SK-N-SH treated with all-trans-retinoic acid at 6 μM for 48 hours (cell line): ENCODE results near the gene ZFHX3.

Experiments used
- ATAC-seq: fragments of 200-7000 bp; cut with Tn5 transposase; 3 replicates; pipeline ENCODE4 v1.9.1; 2020; ENCODE audit warnings: mild to moderate bottlenecking, moderate library complexity
- ARNTL ChIP-seq: fragments of 450-650 bp; formaldehyde crosslinking; IDR thresholded peaks from 2 replicates; pipeline ENCODE4 v1.5.0; 2020; ENCODE audit warnings: low read depth, mild to moderate bottlenecking, moderate library complexity, borderline replicate concordance
- BACH2 ChIP-seq: fragments of 250-450 bp; sonication (Bioruptor Pico); IDR thresholded peaks from 2 replicates; pipeline ENCODE4 v1.9.0; 2021; ENCODE audit warnings: mild to moderate bottlenecking, borderline replicate concordance
- CSDC2 ChIP-seq: fragments of 250-450 bp; sonication (Bioruptor Pico); IDR thresholded peaks from 2 replicates; pipeline ENCODE4 v1.5.0; 2020; ENCODE audit warnings: mild to moderate bottlenecking, moderate library complexity
- ESRRG ChIP-seq: fragments of 250-450 bp; sonication (Bioruptor Pico); IDR thresholded peaks from 2 replicates; pipeline ENCODE4 v1.6.1; 2021; ENCODE audit warnings: mild to moderate bottlenecking
- GLIS3 ChIP-seq: fragments of 250-450 bp; sonication (Bioruptor Pico); IDR thresholded peaks from 2 replicates; pipeline ENCODE4 v1.5.0; 2020; ENCODE audit warnings: mild to moderate bottlenecking, moderate library complexity
- ISL1 ChIP-seq: fragments of 250-450 bp; sonication (Bioruptor Pico); IDR thresholded peaks from 2 replicates; pipeline ENCODE4 v2.1.2; 2022; ENCODE audit warnings: mild to moderate bottlenecking, moderate library complexity
- OSR1 ChIP-seq: fragments of 250-450 bp; sonication (Bioruptor Pico); IDR thresholded peaks from 2 replicates; pipeline ENCODE4 v1.8.0; 2022; ENCODE audit warnings: moderate library complexity, mild to moderate bottlenecking, inconsistent platforms
- PPARA ChIP-seq: fragments of 250-450 bp; sonication (Bioruptor Pico); IDR thresholded peaks from 2 replicates; pipeline ENCODE4 v1.5.0; 2020; ENCODE audit warnings: mild to moderate bottlenecking, borderline replicate concordance
- RARB ChIP-seq: fragments of 250-450 bp; sonication (Bioruptor Pico); IDR thresholded peaks from 2 replicates; pipeline ENCODE4 v1.8.0; 2021; ENCODE audit warnings: mild to moderate bottlenecking, moderate library complexity
- SNAI2 ChIP-seq: fragments of 250-450 bp; sonication (Bioruptor Pico); IDR thresholded peaks from 2 replicates; pipeline ENCODE4 v1.5.0; 2020; ENCODE audit warnings: mild to moderate bottlenecking, moderate library complexity
- TCF4 ChIP-seq: fragments of 250-450 bp; sonication (Bioruptor Pico); IDR thresholded peaks from 2 replicates; pipeline ENCODE4 v1.8.0; 2021; ENCODE audit warnings: mild to moderate bottlenecking, moderate library complexity, borderline replicate concordance
- TOX ChIP-seq: fragments of 250-450 bp; sonication (Bioruptor Pico); IDR thresholded peaks from 2 replicates; pipeline ENCODE4 v1.8.0; 2021; ENCODE audit warnings: mild to moderate bottlenecking, moderate library complexity, borderline replicate concordance
- ZC3H10 ChIP-seq: fragments of 250-450 bp; sonication (Bioruptor Pico); IDR thresholded peaks from 2 replicates; pipeline ENCODE4 v1.5.1; 2021; ENCODE audit warnings: mild to moderate bottlenecking, moderate library complexity
- ZFP3 ChIP-seq: fragments of 250-450 bp; sonication (Bioruptor Pico); IDR thresholded peaks from 2 replicates; pipeline ENCODE4 v1.5.0; 2020; ENCODE audit warnings: mild to moderate bottlenecking, moderate library complexity
- ZFP30 ChIP-seq: fragments of 450-650 bp; formaldehyde crosslinking; IDR thresholded peaks from 2 replicates; pipeline ENCODE4 v1.5.0; 2022; ENCODE audit warnings: mild to moderate bottlenecking, moderate library complexity
- ZNF565 ChIP-seq: fragments of 450-650 bp; formaldehyde crosslinking; conservative IDR thresholded peaks from 2 replicates; pipeline ENCODE4 v1.5.0; 2020; ENCODE audit warnings: low read depth, mild to moderate bottlenecking, moderate library complexity
- ZNF70 ChIP-seq: fragments of 450-650 bp; formaldehyde crosslinking; IDR thresholded peaks from 2 replicates; pipeline ENCODE4 v1.5.0; 2020; ENCODE audit warnings: mild to moderate bottlenecking, moderate library complexity
- ZNF8 ChIP-seq: fragments of 450-650 bp; formaldehyde crosslinking; IDR thresholded peaks from 2 replicates; pipeline ENCODE4 v1.5.0; 2020; ENCODE audit warnings: mild to moderate bottlenecking, moderate library complexity
- TF ChIP-seq, protein P1 (sequence below): fragments of 250-450 bp; sonication (Bioruptor Pico); IDR thresholded peaks from 2 replicates; pipeline ENCODE4 v1.5.0; 2020; ENCODE audit warnings: mild to moderate bottlenecking, moderate library complexity
- TF ChIP-seq, protein P2 (sequence below): fragments of 250-450 bp; sonication (Bioruptor Pico); IDR thresholded peaks from 2 replicates; pipeline ENCODE4 v1.8.0; 2020; ENCODE audit warnings: mild to moderate bottlenecking, moderate library complexity, borderline replicate concordance
- TF ChIP-seq, protein P3 (sequence below): fragments of 250-450 bp; sonication (Bioruptor Pico); IDR thresholded peaks from 2 replicates; pipeline ENCODE4 v1.5.1; 2020; ENCODE audit warnings: low read depth, mild to moderate bottlenecking, moderate library complexity
- TF ChIP-seq, protein P4 (sequence below): fragments of 250-450 bp; sonication (Bioruptor Pico); IDR thresholded peaks from 2 replicates; pipeline ENCODE4 v1.8.0; 2021; ENCODE audit warnings: low read depth, mild to moderate bottlenecking, moderate library complexity, borderline replicate concordance
- TF ChIP-seq, protein P5 (sequence below): fragments of 250-450 bp; sonication (Bioruptor Pico); IDR thresholded peaks from 2 replicates; pipeline ENCODE4 v1.5.1; 2021; ENCODE audit warnings: mild to moderate bottlenecking, moderate library complexity

ZFHX3 gene

DNA sequence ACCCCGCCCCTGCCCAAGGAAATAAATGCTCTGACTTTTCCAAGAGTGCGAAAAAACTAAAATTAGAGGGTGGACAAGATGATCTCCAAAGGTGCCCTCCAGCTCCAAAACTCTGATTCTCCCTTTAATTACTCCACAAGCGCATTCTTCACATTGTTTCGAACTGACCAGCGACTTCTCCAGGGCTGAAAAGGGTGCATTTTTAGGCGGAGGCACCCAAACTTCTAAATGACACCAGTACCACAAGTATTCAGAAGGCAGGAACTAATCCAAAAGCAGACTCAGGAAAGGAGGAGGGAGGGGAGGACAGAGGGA, 750 bp downstream of the ZFHX3 start:
- TF ChIP-seq ZNF8 (CRISPR knock-in tag) (no peak), ZNF70 (CRISPR knock-in tag) (no peak), ISL1 (no peak), ZC3H10 (no peak), TOX (no peak), ZFP30 (CRISPR knock-in tag) (no peak)
- ATAC-seq = peak; percentile 6; the same call in 1 of the 3 replicates

DNA sequence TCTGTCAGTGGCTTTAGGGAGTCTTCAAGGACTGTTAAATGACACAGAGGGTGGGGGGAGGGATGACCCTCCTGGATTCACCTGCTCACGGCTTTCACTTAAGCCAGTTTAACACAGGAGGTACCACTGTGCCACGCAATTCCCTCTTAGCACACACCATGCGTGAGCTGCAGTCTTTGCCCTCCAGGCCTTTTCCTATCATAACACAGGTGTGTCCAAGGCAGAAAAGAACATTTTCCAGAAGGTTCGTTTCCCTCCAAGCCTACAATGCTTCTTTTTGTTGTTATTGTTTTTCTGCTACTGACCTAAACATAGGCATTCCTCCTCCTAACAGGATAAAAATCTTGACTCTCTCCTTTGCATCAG, 1.1 kb downstream of the ZFHX3 start:
- TF ChIP-seq ZNF565 (CRISPR knock-in tag) (no peak), ARNTL (CRISPR knock-in tag) (no peak), PPARA (CRISPR knock-in tag) (no peak), ZFP3 (CRISPR knock-in tag) (no peak), ZC3H10 (no peak), RARB (no peak), ESRRG (CRISPR knock-in tag) (no peak), ISL1 (no peak), GLIS3 (CRISPR knock-in tag) (no peak), TCF4 (CRISPR knock-in tag) (no peak), SNAI2 (no peak), ZFP30 (CRISPR knock-in tag) (no peak), ZNF70 (CRISPR knock-in tag) (no peak)
- TF ChIP-seq, protein P1, sequence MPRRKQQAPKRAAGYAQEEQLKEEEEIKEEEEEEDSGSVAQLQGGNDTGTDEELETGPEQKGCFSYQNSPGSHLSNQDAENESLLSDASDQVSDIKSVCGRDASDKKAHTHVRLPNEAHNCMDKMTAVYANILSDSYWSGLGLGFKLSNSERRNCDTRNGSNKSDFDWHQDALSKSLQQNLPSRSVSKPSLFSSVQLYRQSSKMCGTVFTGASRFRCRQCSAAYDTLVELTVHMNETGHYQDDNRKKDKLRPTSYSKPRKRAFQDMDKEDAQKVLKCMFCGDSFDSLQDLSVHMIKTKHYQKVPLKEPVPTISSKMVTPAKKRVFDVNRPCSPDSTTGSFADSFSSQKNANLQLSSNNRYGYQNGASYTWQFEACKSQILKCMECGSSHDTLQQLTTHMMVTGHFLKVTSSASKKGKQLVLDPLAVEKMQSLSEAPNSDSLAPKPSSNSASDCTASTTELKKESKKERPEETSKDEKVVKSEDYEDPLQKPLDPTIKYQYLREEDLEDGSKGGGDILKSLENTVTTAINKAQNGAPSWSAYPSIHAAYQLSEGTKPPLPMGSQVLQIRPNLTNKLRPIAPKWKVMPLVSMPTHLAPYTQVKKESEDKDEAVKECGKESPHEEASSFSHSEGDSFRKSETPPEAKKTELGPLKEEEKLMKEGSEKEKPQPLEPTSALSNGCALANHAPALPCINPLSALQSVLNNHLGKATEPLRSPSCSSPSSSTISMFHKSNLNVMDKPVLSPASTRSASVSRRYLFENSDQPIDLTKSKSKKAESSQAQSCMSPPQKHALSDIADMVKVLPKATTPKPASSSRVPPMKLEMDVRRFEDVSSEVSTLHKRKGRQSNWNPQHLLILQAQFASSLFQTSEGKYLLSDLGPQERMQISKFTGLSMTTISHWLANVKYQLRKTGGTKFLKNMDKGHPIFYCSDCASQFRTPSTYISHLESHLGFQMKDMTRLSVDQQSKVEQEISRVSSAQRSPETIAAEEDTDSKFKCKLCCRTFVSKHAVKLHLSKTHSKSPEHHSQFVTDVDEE (CRISPR knock-in tag) = no peak
- TF ChIP-seq, protein P2, sequence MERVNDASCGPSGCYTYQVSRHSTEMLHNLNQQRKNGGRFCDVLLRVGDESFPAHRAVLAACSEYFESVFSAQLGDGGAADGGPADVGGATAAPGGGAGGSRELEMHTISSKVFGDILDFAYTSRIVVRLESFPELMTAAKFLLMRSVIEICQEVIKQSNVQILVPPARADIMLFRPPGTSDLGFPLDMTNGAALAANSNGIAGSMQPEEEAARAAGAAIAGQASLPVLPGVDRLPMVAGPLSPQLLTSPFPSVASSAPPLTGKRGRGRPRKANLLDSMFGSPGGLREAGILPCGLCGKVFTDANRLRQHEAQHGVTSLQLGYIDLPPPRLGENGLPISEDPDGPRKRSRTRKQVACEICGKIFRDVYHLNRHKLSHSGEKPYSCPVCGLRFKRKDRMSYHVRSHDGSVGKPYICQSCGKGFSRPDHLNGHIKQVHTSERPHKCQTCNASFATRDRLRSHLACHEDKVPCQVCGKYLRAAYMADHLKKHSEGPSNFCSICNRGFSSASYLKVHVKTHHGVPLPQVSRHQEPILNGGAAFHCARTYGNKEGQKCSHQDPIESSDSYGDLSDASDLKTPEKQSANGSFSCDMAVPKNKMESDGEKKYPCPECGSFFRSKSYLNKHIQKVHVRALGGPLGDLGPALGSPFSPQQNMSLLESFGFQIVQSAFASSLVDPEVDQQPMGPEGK (CRISPR knock-in tag) = no peak
- TF ChIP-seq, protein P3, sequence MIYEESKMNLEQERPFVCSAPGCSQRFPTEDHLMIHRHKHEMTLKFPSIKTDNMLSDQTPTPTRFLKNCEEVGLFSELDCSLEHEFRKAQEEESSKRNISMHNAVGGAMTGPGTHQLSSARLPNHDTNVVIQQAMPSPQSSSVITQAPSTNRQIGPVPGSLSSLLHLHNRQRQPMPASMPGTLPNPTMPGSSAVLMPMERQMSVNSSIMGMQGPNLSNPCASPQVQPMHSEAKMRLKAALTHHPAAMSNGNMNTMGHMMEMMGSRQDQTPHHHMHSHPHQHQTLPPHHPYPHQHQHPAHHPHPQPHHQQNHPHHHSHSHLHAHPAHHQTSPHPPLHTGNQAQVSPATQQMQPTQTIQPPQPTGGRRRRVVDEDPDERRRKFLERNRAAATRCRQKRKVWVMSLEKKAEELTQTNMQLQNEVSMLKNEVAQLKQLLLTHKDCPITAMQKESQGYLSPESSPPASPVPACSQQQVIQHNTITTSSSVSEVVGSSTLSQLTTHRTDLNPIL (CRISPR knock-in tag) = no peak
- TF ChIP-seq, protein P4, sequence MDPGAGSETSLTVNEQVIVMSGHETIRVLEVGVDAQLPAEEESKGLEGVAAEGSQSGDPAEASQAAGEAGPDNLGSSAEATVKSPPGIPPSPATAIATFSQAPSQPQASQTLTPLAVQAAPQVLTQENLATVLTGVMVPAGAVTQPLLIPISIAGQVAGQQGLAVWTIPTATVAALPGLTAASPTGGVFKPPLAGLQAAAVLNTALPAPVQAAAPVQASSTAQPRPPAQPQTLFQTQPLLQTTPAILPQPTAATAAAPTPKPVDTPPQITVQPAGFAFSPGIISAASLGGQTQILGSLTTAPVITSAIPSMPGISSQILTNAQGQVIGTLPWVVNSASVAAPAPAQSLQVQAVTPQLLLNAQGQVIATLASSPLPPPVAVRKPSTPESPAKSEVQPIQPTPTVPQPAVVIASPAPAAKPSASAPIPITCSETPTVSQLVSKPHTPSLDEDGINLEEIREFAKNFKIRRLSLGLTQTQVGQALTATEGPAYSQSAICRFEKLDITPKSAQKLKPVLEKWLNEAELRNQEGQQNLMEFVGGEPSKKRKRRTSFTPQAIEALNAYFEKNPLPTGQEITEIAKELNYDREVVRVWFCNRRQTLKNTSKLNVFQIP (CRISPR knock-in tag) = no peak
- TF ChIP-seq, protein P5, sequence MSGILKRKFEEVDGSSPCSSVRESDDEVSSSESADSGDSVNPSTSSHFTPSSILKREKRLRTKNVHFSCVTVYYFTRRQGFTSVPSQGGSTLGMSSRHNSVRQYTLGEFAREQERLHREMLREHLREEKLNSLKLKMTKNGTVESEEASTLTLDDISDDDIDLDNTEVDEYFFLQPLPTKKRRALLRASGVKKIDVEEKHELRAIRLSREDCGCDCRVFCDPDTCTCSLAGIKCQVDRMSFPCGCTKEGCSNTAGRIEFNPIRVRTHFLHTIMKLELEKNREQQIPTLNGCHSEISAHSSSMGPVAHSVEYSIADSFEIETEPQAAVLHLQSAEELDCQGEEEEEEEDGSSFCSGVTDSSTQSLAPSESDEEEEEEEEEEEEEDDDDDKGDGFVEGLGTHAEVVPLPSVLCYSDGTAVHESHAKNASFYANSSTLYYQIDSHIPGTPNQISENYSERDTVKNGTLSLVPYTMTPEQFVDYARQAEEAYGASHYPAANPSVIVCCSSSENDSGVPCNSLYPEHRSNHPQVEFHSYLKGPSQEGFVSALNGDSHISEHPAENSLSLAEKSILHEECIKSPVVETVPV (CRISPR knock-in tag) = no peak
- TF ChIP-seq, all 23 proteins: peak for 0
- no peak for ATAC-seq

DNA sequence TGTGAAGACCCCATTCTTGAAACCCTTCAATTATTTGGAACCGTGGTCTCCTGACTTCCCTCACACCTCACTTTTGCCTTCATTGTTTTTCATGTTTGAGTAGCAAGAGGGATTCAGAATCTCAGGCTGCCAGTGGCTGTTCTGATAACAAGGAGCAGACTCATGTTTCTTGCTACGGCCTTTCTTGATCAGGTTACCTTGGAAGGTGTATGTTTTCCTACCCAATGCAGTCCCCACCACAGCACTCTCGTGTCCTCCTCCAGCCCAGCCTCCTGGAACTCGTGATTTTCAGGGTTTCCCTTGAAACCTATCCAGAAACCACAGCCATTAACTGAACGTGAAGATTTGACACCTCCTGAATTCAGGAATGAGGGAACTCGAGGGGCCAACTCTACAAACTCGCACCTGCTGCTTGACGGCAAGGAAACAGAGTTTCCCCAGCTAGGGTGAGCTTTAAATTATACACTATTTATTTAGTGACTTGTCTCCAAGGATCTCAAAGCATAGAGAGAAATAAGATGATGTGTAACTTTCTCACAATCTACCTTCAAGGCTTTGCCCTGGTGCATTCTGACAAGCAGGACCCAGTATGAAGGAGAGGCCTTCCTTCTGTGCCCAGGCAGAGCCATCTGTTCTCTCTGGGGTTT, 1.6 kb downstream of the ZFHX3 start:
- ATAC-seq = no peak
- TF ChIP-seq ZFP30 (CRISPR knock-in tag) (no peak), GLIS3 (CRISPR knock-in tag) (no peak), ARNTL (CRISPR knock-in tag) (no peak), ZNF565 (CRISPR knock-in tag) (no peak), TOX (no peak), CSDC2 (CRISPR knock-in tag) (no peak), ZFP3 (CRISPR knock-in tag) (no peak), BACH2 (no peak), PPARA (CRISPR knock-in tag) (no peak), ISL1 (no peak), SNAI2 (no peak), OSR1 (CRISPR knock-in tag) (no peak), ZNF70 (CRISPR knock-in tag) (no peak)
- TF ChIP-seq, protein P3 (CRISPR knock-in tag) = no peak
- TF ChIP-seq, protein P1 (CRISPR knock-in tag) = no peak
